ENCODE data around the gene MRTFB.

- TF ChIP-seq CTCF (IDR thresholded peaks at IDR 0.05; ENCODE audit: insufficient read depth, low read length), result no peak
- TF ChIP-seq POLR2AphosphoS5 (IDR thresholded peaks at IDR 0.05; ENCODE audit: low read depth), result no peak
- TF ChIP-seq REST (IDR thresholded peaks at IDR 0.05; ENCODE audit: insufficient replicate concordance, low read depth), result no peak
Measured at GRCh38 chr16:14215941-14216340, 144.8 kb downstream of the MRTFB start.

Measured in HL-60 (cell line).